Fibroblast of the aortic adventitia (primary cell): Measurements from ENCODE around the gene FSTL5. TPM values are rescaled to one million over a fixed set of nuclear protein-coding genes. Genes with fewer than 3 reads are reported as not detected.

Source experiments
- DNase-seq: peaks from one replicate; pipeline ENCODE4 v3.0.0-alpha.2; 2010; ENCODE audit warnings: low read depth
- H3K4me3 ChIP-seq: 2 replicates; pipeline ENCODE4 v1.5.1; 2011; ENCODE audit warnings: low read depth, mild to moderate bottlenecking, control low read depth, low read length, moderate library complexity
- total RNA-seq: library from RNA; depleted of rRNA; stranded (reverse); fragments of >200 nt; gene quantifications from 2 replicates; pipeline ENCODE4 v1.2.3, GENCODE V29; 2012; ENCODE audit warnings: low replicate concordance
- TF ChIP-seq, protein P1 (sequence below): IDR thresholded peaks from 2 replicates; pipeline ENCODE4 v1.5.1; 2011; ENCODE audit warnings: mild to moderate bottlenecking, low read length, control low read depth, inconsistent platforms; ENCODE audit not compliant: insufficient read depth

The FSTL5 gene
- total RNA-seq, 1 donor: under 0.01 TPM

DNA sequence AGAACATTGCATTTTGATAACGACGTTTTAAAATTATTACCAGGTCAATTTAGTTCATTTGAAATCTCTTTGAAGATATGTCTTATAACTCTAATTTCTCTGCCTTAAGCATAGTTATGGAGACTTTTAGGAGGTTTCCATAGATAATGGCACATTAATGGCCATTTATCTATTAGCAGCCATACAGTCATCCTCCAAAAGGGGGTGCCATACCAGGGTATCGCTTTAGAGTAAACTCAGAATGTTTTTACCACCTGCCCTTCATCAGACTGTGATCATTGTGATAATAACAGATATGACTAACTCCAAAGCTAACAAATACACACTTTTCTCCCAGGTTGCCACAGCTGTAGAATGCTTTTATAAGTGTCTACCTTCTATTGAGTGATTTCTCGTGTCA, 461.5 kb downstream of the FSTL5 start:
- no peak for DNase-seq

DNA sequence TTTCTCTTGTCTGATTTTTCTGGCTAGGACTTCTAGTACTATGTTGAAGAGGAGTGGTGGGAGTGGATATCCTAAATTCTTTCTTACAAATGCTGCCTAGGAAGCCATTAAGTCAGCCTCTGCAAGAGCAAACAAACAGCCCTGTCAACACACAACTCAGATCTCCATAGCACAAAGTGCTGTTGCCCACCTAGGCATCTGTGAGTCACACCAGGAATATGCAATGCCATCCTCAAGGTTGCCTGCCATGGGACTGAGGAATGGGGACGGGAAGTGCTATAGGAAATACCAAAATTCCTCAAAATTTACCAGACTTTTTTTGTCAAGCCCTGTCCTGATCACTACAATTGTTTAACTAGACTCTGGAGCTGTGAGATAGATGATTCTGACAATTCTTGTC, 466.9 kb downstream of the FSTL5 start:
- no peak for DNase-seq
- no peak overlapping the region for H3K4me3 ChIP-seq
- TF ChIP-seq, protein P1, sequence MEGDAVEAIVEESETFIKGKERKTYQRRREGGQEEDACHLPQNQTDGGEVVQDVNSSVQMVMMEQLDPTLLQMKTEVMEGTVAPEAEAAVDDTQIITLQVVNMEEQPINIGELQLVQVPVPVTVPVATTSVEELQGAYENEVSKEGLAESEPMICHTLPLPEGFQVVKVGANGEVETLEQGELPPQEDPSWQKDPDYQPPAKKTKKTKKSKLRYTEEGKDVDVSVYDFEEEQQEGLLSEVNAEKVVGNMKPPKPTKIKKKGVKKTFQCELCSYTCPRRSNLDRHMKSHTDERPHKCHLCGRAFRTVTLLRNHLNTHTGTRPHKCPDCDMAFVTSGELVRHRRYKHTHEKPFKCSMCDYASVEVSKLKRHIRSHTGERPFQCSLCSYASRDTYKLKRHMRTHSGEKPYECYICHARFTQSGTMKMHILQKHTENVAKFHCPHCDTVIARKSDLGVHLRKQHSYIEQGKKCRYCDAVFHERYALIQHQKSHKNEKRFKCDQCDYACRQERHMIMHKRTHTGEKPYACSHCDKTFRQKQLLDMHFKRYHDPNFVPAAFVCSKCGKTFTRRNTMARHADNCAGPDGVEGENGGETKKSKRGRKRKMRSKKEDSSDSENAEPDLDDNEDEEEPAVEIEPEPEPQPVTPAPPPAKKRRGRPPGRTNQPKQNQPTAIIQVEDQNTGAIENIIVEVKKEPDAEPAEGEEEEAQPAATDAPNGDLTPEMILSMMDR: no peak

More for the DNA sequence above, 461.5 kb downstream of the FSTL5 start:
- TF ChIP-seq, protein P1: no peak
- H3K4me3 ChIP-seq: no peak overlapping the region

DNA sequence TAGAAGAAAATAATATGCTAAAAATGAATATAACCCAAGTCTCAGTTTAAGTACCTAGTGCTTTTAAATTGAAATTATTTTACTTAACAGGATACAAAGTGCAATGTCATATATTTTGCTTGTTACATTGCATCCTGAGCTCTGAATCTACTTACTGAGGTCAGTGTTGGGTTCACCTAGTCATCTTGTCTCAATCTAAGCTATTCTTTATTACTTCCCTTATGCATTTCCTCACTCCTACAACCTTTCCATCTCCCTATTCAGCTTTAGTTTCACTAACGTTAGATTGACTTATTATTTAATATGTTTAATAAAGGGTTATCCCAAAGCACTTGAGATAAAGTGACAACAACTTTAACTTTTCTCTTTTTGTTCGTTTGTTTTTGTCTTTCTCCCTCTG, 483.7 kb downstream of the FSTL5 start:
- DNase-seq: no peak
- TF ChIP-seq, protein P1: no peak
- no peak overlapping the region for H3K4me3 ChIP-seq

DNA sequence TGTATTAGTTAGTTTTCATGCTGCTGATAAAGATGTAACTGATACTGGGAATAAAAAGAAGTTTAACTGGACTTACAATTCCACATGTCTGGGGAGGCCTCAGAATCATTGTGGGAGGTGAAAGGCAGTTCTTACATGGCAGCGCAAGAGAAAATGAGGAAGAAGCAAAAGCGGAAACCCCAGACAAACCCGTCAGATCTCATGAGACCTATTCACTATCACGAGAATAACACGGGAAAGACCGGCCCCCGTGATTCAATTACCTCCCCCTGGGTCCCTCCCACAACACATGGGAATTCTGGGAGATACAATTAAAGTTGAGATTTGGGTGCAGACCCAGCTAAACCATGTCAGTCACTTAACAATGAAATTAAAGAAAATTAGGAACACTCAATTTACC, 499.1 kb downstream of the FSTL5 start:
- no peak for DNase-seq
- H3K4me3 ChIP-seq: no peak overlapping the region
- TF ChIP-seq, protein P1: no peak

DNA sequence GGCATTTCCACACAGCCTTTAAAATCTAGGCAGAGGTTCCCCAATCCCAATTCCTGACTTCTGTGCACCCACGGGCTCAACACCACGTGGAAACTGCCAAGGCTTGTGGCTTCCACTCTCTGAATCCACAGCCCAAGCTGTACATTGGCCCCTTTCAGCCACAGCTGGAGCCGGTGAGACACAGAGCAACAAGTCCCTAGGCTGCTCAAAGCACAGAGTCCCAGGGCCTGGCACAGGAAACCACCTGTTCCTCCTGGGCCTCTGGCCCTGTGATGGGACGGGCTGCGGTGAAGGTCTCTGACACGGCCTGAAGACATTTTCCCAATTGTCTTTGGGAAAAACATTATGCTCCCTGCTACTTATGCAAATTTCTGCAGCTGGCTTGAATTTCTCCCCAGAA, 500.0 kb downstream of the FSTL5 start:
- DNase-seq: no peak
- TF ChIP-seq, protein P1: no peak
- H3K4me3 ChIP-seq: no peak overlapping the region

DNA sequence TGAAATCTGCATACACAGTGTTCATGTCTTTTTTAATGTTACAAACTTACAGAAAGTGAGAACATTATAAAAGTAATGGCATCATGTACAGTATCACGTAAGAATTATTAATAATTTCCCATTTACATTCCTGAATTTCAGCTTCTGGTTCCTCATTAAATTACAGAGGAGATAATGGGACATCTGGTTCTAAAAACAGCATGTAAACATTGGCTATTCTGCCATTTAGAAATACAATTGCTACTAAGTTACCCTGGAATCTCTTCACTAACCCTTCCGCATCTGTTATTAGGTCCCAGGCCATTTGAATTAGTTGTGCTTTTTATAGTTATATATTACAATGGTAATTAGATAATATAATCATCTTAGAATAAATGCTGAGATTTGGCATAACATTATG, 505.1 kb downstream of the FSTL5 start:
- DNase-seq: no peak
- H3K4me3 ChIP-seq: no peak overlapping the region
- TF ChIP-seq, protein P1: no peak

DNA sequence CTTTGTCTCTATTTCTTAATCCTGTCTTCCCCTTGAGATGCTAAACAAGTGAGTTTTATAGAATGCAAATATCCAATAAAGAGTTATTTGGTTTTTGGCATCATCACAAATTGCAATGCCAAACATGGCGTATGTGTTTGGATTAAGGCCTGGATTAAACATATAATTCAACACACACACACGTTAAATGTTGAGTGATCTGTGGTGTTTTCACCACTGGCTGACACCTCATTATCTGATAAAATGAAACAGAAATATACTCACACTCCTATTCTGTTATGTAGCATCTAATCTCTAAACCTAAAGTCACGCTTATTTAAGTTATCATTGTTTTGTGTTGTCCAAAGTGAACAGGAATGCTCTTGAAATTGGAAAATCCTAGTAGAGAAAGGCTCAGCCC, 506.2 kb downstream of the FSTL5 start:
- TF ChIP-seq, protein P1: no peak
- H3K4me3 ChIP-seq: no peak overlapping the region
- DNase-seq: no peak
